Prostate gland (tissue), 2 donors: ENCODE results near the gene CBS.
"Not testable (repeated sequence)": the region's sequence is repeated elsewhere in the genome, so short reads cannot be mapped to it uniquely, and the experiment has no call there.

ENCODE experiments used
- CTCF ChIP-seq, 4 experiments: fragments of 200-600 bp in 2 of 4; fragments of 450-650 bp in 2 of 4; sonication (generic) in 2 of 4; IDR thresholded peaks; 1 replicate in 3 of 4; 2 replicates in 1 of 4; pipeline ENCODE4 v1.5.1; 2016 to 2019; ENCODE audit warnings: antibody characterized with exemption in 4 of 4, mild to moderate bottlenecking in 2 of 4, moderate library complexity in 2 of 4
- POLR2A ChIP-seq: fragments of 450-650 bp; IDR thresholded peaks from one replicate; pipeline ENCODE4 v1.6.1; 2016; ENCODE audit warnings: antibody characterized with exemption, mild to moderate bottlenecking
- POLR2AphosphoS5 ChIP-seq: sonication (generic); formaldehyde crosslinking; IDR thresholded peaks from one replicate; pipeline ENCODE4 v1.6.1; 2017; ENCODE audit warnings: antibody characterized with exemption

- not testable (repeated sequence) for TF ChIP-seq POLR2A; CTCF (IDR thresholded peaks at IDR 0.05); POLR2AphosphoS5
Observed at GRCh38 chr21:43064265-43064917, 11.2 kb downstream of the CBS start.
